ENCODE data around the gene IP6K2. TPM values are rescaled to one million over a fixed set of nuclear protein-coding genes. Genes with fewer than 3 reads are reported as not detected.

Gene IP6K2
- total RNA-seq, 2 experiments from 2014 or later = 39.4 to 48.3 TPM

GRCh38 chr3:48655063-48655462 lies 62.0 kb downstream of the IP6K2 start:
- DNase-seq (no peak), ATAC-seq (no peak)
- Mint-ChIP-seq H3K36me3 (ENCODE audit: low read depth) (no peaks in the 10 kb centered on the region), H3K27ac (peak overlapping the region; percentile 43), H3K4me3 (peak overlapping the region; percentile 71), H3K27me3 (peaks cover 8% of the 10 kb centered on the region), H3K9me3 (ENCODE audit: low read depth) (no peaks in the 10 kb centered on the region), H3K4me1 (peaks cover 6% of the 10 kb centered on the region)
- ChIA-PET POLR2A (no interaction called here), CTCF (interaction anchor here (1.2 kb wide), 1 partner anchor 29 kb away, joined by 3 read pairs; no protein-coding TSS in a partner anchor)
- intact Hi-C loops (cut with DNase I, micrococcal nuclease) = loop anchor here in 1 of 2 experiments (5.0 kb wide), 1 partner anchor 98 kb away; the partner anchor contains the start of gene PFKFB4

GRCh38 chr3:48652923-48653715 lies 63.9 kb downstream of the IP6K2 start:
- Mint-ChIP-seq H3K36me3 (ENCODE audit: low read depth) (no peaks in the 10 kb centered on the region), H3K9me3 (ENCODE audit: low read depth) (no peaks in the 10 kb centered on the region), H3K4me1 (peaks cover 6% of the 10 kb centered on the region), H3K27me3 (no peaks in the 10 kb centered on the region), H3K27ac (no peak overlapping the region), H3K4me3 (no peak overlapping the region)
- CTCF ChIA-PET = interaction anchor here (1.0 to 1.6 kb wide), 2 partner anchors 11 to 17 kb away, joined by 4 to 6 read pairs; no protein-coding TSS in a partner anchor
- intact Hi-C loops (cut with DNase I, micrococcal nuclease) = no loop called here
- DNase-seq = no peak
- no peak for ATAC-seq
- POLR2A ChIA-PET = no interaction called here

GRCh38 chr3:48651771-48652170 lies 65.2 kb downstream of the IP6K2 start:
- ChIA-PET POLR2A (no interaction called here), CTCF (no interaction called here)
- no peak for DNase-seq
- intact Hi-C loops (cut with DNase I, micrococcal nuclease) = no loop called here
- Mint-ChIP-seq H3K4me3 (no peak overlapping the region), H3K36me3 (ENCODE audit: low read depth) (no peaks in the 10 kb centered on the region), H3K27ac (no peak overlapping the region), H3K4me1 (peaks cover 6% of the 10 kb centered on the region), H3K9me3 (ENCODE audit: low read depth) (no peaks in the 10 kb centered on the region), H3K27me3 (no peaks in the 10 kb centered on the region)
- ATAC-seq = no peak

- H3K4me1 Mint-ChIP-seq = peaks cover 5% of the 10 kb centered on the region
- no peak overlapping the region for H3K4me3 Mint-ChIP-seq
- POLR2A ChIA-PET = no interaction called here
- DNase-seq = no peak
- H3K36me3 Mint-ChIP-seq (ENCODE audit: low read depth) = no peaks in the 10 kb centered on the region
- no peaks in the 10 kb centered on the region for H3K27me3 Mint-ChIP-seq
- H3K27ac Mint-ChIP-seq = no peak overlapping the region
- intact Hi-C loops (cut with DNase I, micrococcal nuclease) = no loop called here
- CTCF ChIA-PET = interaction anchor here (0.7 kb wide), 1 partner anchor 72 kb away, joined by 3 read pairs; no protein-coding TSS in a partner anchor
- ATAC-seq = no peak
- H3K9me3 Mint-ChIP-seq (ENCODE audit: low read depth) = no peaks in the 10 kb centered on the region
Observed at GRCh38 chr3:48650723-48651122, 66.3 kb downstream of the IP6K2 start.

- Mint-ChIP-seq H3K36me3 (ENCODE audit: low read depth) (no peaks in the 10 kb centered on the region), H3K4me1 (no peaks in the 10 kb centered on the region), H3K4me3 (no peak overlapping the region), H3K27me3 (no peaks in the 10 kb centered on the region), H3K27ac (no peak overlapping the region), H3K9me3 (ENCODE audit: low read depth) (no peaks in the 10 kb centered on the region)
- intact Hi-C loops (cut with DNase I, micrococcal nuclease) = no loop called here
- DNase-seq (no peak), ATAC-seq (no peak)
- ChIA-PET POLR2A (interaction anchor here (0.5 to 0.6 kb wide), 2 partner anchors 126 to 349 kb away, joined by 3 to 5 read pairs; no protein-coding TSS in a partner anchor), CTCF (interaction anchor here (1.0 kb wide), 1 partner anchor 13 kb away, joined by 4 read pairs; the partner anchor contains the start of gene SLC26A6)
Observed at GRCh38 chr3:48648188-48648850, 68.7 kb downstream of the IP6K2 start.

- DNase-seq (no peak), ATAC-seq (no peak)
- POLR2A ChIA-PET = no interaction called here
- Mint-ChIP-seq H3K4me3 (no peak overlapping the region), H3K27ac (no peak overlapping the region), H3K36me3 (ENCODE audit: low read depth) (no peaks in the 10 kb centered on the region), H3K27me3 (no peaks in the 10 kb centered on the region), H3K4me1 (no peaks in the 10 kb centered on the region), H3K9me3 (ENCODE audit: low read depth) (no peaks in the 10 kb centered on the region)
- CTCF ChIA-PET = no interaction called here
- intact Hi-C loops (cut with DNase I, micrococcal nuclease) = no loop called here
Observed at GRCh38 chr3:48647714-48648113, 69.3 kb downstream of the IP6K2 start.

- DNase-seq = no peak
- Mint-ChIP-seq H3K4me3 (no peak overlapping the region), H3K36me3 (ENCODE audit: low read depth) (peaks cover 2% of the 10 kb centered on the region), H3K9me3 (ENCODE audit: low read depth) (no peaks in the 10 kb centered on the region), H3K27ac (no peak overlapping the region), H3K4me1 (no peaks in the 10 kb centered on the region), H3K27me3 (no peaks in the 10 kb centered on the region)
- intact Hi-C loops (cut with DNase I, micrococcal nuclease) = no loop called here
- ATAC-seq = no peak
- ChIA-PET CTCF (interaction anchor here (0.5 kb wide), 1 partner anchor 86 kb away, joined by 3 read pairs; no protein-coding TSS in a partner anchor), POLR2A (no interaction called here)
Observed at GRCh38 chr3:48644898-48645760, 71.9 kb downstream of the IP6K2 start.

GRCh38 chr3:48642605-48643004 lies 74.4 kb downstream of the IP6K2 start:
- ChIA-PET CTCF (no interaction called here), POLR2A (interaction anchor here (0.6 kb wide), 1 partner anchor 1170 kb away, joined by 3 read pairs; no protein-coding TSS in a partner anchor)
- intact Hi-C loops (cut with DNase I, micrococcal nuclease) = no loop called here
- H3K27ac Mint-ChIP-seq = no peak overlapping the region
- no peaks in the 10 kb centered on the region for H3K27me3 Mint-ChIP-seq
- H3K4me1 Mint-ChIP-seq = no peaks in the 10 kb centered on the region
- no peaks in the 10 kb centered on the region for H3K9me3 Mint-ChIP-seq (ENCODE audit: low read depth)
- ATAC-seq (no peak), DNase-seq (no peak)
- peaks cover 4% of the 10 kb centered on the region for H3K36me3 Mint-ChIP-seq (ENCODE audit: low read depth)
- H3K4me3 Mint-ChIP-seq = no peak overlapping the region

- no peak overlapping the region for H3K27ac Mint-ChIP-seq
- H3K27me3 Mint-ChIP-seq = no peaks in the 10 kb centered on the region
- intact Hi-C loops (cut with DNase I, micrococcal nuclease) = no loop called here
- no peak overlapping the region for H3K4me3 Mint-ChIP-seq
- DNase-seq (no peak), ATAC-seq (no peak)
- ChIA-PET CTCF (interaction anchor here (0.8 kb wide), 1 partner anchor 85 kb away, joined by 3 read pairs; the partner anchor contains the start of gene PFKFB4), POLR2A (no interaction called here)
- no peaks in the 10 kb centered on the region for H3K4me1 Mint-ChIP-seq
- H3K9me3 Mint-ChIP-seq (ENCODE audit: low read depth) = no peaks in the 10 kb centered on the region
- H3K36me3 Mint-ChIP-seq (ENCODE audit: low read depth) = peaks cover 4% of the 10 kb centered on the region
Observed at GRCh38 chr3:48641396-48641795, 75.6 kb downstream of the IP6K2 start.

GRCh38 chr3:48639944-48640606 lies 76.9 kb downstream of the IP6K2 start:
- no peak for ATAC-seq
- H3K4me1 Mint-ChIP-seq = peaks cover 3% of the 10 kb centered on the region
- POLR2A ChIA-PET = no interaction called here
- H3K27me3 Mint-ChIP-seq = no peaks in the 10 kb centered on the region
- no peak for DNase-seq
- intact Hi-C loops (cut with DNase I, micrococcal nuclease) = no loop called here
- H3K27ac Mint-ChIP-seq = no peak overlapping the region
- no peaks in the 10 kb centered on the region for H3K9me3 Mint-ChIP-seq (ENCODE audit: low read depth)
- H3K36me3 Mint-ChIP-seq (ENCODE audit: low read depth) = peaks cover 4% of the 10 kb centered on the region
- no peak overlapping the region for H3K4me3 Mint-ChIP-seq
- CTCF ChIA-PET = interaction anchor here (1.8 kb wide), 1 partner anchor 239 kb away, joined by 6 read pairs; no protein-coding TSS in a partner anchor
